BLaER1 treated with 17β-estradiol and CSF1 and Interleukin-3, amounts not matched to agents 10 nM and 100 nM (cell line): Measurements from ENCODE around the gene NDST1.

Experiments
- H3K27ac ChIP-seq, 11 experiments: shearing (Covaris generic); formaldehyde crosslinking; 2 replicates each; pipeline ENCODE4 v1.8.1; 2022
- H3K27me3 ChIP-seq, 11 experiments: shearing (Covaris generic); formaldehyde crosslinking; 2 replicates each; pipeline ENCODE4 v1.8.1; 2022
- H3K36me3 ChIP-seq, 11 experiments: shearing (Covaris generic); formaldehyde crosslinking; 2 replicates each; pipeline ENCODE4 v1.8.1; 2022
- H3K4me1 ChIP-seq, 10 experiments: shearing (Covaris generic); formaldehyde crosslinking; 2 replicates each; pipeline ENCODE4 v1.8.1; 2022
- H3K4me2 ChIP-seq, 11 experiments: shearing (Covaris generic); formaldehyde crosslinking; 2 replicates each; pipeline ENCODE4 v1.8.1; 2022
- H3K4me3 ChIP-seq, 10 experiments: shearing (Covaris generic); formaldehyde crosslinking; 2 replicates each; pipeline ENCODE4 v1.8.1; 2022
- H3K9ac ChIP-seq, 11 experiments: shearing (Covaris generic); formaldehyde crosslinking; 2 replicates each; pipeline ENCODE4 v1.8.1; 2022
- H3K9me3 ChIP-seq, 11 experiments: shearing (Covaris generic); formaldehyde crosslinking; replicated peaks in 1 of 11; 2 replicates each; pipeline ENCODE4 v1.8.1; 2022
- H4K20me1 ChIP-seq, 11 experiments: shearing (Covaris generic); formaldehyde crosslinking; 2 replicates each; pipeline ENCODE4 v1.8.1; 2022
- Cebpa-rat ChIP-seq, 11 experiments: shearing (Covaris generic); IDR thresholded peaks; 2 replicates each; pipeline ENCODE4 v1.8.1; 2022

Gene NDST1

GRCh38 chr5:150579462-150580400, 71.8 kb downstream of the NDST1 start:
- no peaks in the 10 kb centered on the region for H4K20me1 ChIP-seq
- no peak overlapping the region for H3K9ac ChIP-seq
- H3K27ac ChIP-seq, result no peak overlapping the region
- no peaks in the 10 kb centered on the region for H3K36me3 ChIP-seq
- no peak for TF ChIP-seq Cebpa-rat (IDR thresholded peaks at IDR 0.05)
- 0 out of 22 replicates have a peak, but pooled peaks cover 0 to 2% (median 0%) of the 10 kb centered on the region in 11 experiments for H3K27me3 ChIP-seq
- no peak overlapping the region for H3K4me3 ChIP-seq
- H3K4me2 ChIP-seq, result peak overlapping the region in 1 of 11 experiments; percentile 12; a peak in 1 of 22 replicates
- peaks cover 0 to 21% (median 7%) of the 10 kb centered on the region in 11 experiments; a peak in 9 of 22 replicates for H3K9me3 ChIP-seq
- peaks cover 7 to 60% (median 42%) of the 10 kb centered on the region in 10 experiments for H3K4me1 ChIP-seq

GRCh38 chr5:150580917-150581316, 73.0 kb downstream of the NDST1 start:
- Histone ChIP-seq H3K36me3 (no peaks in the 10 kb centered on the region), H3K4me1 (peaks cover 14 to 70% (median 54%) of the 10 kb centered on the region in 10 experiments), H3K27ac (no peak overlapping the region), H3K4me2 (0 out of 22 replicates have a peak overlapping the region, but pooled peaks of 1 of the 11 experiments have one; percentile 15), H4K20me1 (no peaks in the 10 kb centered on the region), H3K4me3 (no peak overlapping the region), H3K9ac (no peak overlapping the region), H3K27me3 (0 out of 22 replicates have a peak, but pooled peaks cover 0 to 2% (median 0%) of the 10 kb centered on the region in 11 experiments), H3K9me3 (peaks cover 0 to 21% (median 7%) of the 10 kb centered on the region in 11 experiments; a peak in 9 of 22 replicates)
- TF ChIP-seq Cebpa-rat (IDR thresholded peaks at IDR 0.05), result no peak

GRCh38 chr5:150582241-150583109, 74.5 kb downstream of the NDST1 start:
- TF ChIP-seq Cebpa-rat (IDR thresholded peaks at IDR 0.05), result no peak
- Histone ChIP-seq H4K20me1 (no peaks in the 10 kb centered on the region), H3K4me2 (peak overlapping the region; percentile 21 to 99 (median 83); a peak in 21 of 22 replicates), H3K9me3 (peaks cover 0 to 13% (median 1%) of the 10 kb centered on the region in 11 experiments; a peak in 9 of 22 replicates), H3K4me3 (no peak overlapping the region), H3K27ac (no peak overlapping the region), H3K4me1 (peaks cover 20 to 73% (median 60%) of the 10 kb centered on the region in 10 experiments), H3K9ac (peak overlapping the region in 3 of 11 experiments; percentile 1 to 35 (median 26); a peak in 4 of 22 replicates), H3K27me3 (0 out of 22 replicates have a peak, but pooled peaks cover 0 to 2% (median 0%) of the 10 kb centered on the region in 11 experiments), H3K36me3 (no peaks in the 10 kb centered on the region)

GRCh38 chr5:150583541-150584225, 75.8 kb downstream of the NDST1 start:
- no peaks in the 10 kb centered on the region for H3K36me3 ChIP-seq
- no peaks in the 10 kb centered on the region for H4K20me1 ChIP-seq
- H3K27ac ChIP-seq, result no peak overlapping the region
- no peak for TF ChIP-seq Cebpa-rat (IDR thresholded peaks at IDR 0.05)
- H3K9me3 ChIP-seq, result peaks cover 0 to 11% (median 0%) of the 10 kb centered on the region in 11 experiments; a peak in 3 of 22 replicates
- H3K9ac ChIP-seq, result 0 out of 22 replicates have a peak overlapping the region, but pooled peaks of 2 of the 11 experiments have one; percentile 11 to 15
- 0 out of 22 replicates have a peak, but pooled peaks cover 0 to 2% (median 0%) of the 10 kb centered on the region in 11 experiments for H3K27me3 ChIP-seq
- peaks cover 27 to 85% (median 72%) of the 10 kb centered on the region in 10 experiments for H3K4me1 ChIP-seq
- H3K4me2 ChIP-seq, result peak overlapping the region in 9 of 11 experiments; percentile 52 to 99 (median 92); a peak in 17 of 22 replicates
- H3K4me3 ChIP-seq, result no peak overlapping the region

GRCh38 chr5:150584556-150585335, 76.8 kb downstream of the NDST1 start:
- peak overlapping the region in 3 of 11 experiments; percentile 10 to 24 (median 22); a peak in 3 of 22 replicates for H3K27ac ChIP-seq
- no peaks in the 10 kb centered on the region for H3K36me3 ChIP-seq
- peak overlapping the region; percentile 72 to 99 (median 86); a peak in 17 of 22 replicates for H3K4me2 ChIP-seq
- peaks cover 0 to 5% (median 0%) of the 10 kb centered on the region in 11 experiments; a peak in 2 of 22 replicates for H3K9me3 ChIP-seq
- 0 out of 22 replicates have a peak overlapping the region, but pooled peaks of 3 of the 11 experiments have one; percentile 15 to 67 (median 17) for H3K9ac ChIP-seq
- peaks cover 27 to 90% (median 82%) of the 10 kb centered on the region in 10 experiments for H3K4me1 ChIP-seq
- no peak for TF ChIP-seq Cebpa-rat (IDR thresholded peaks at IDR 0.05)
- peaks cover 0 to 3% (median 0%) of the 10 kb centered on the region in 11 experiments; a peak in 1 of 22 replicates for H3K27me3 ChIP-seq
- no peaks in the 10 kb centered on the region for H4K20me1 ChIP-seq
- H3K4me3 ChIP-seq, result no peak overlapping the region

- Histone ChIP-seq H3K4me1 (peaks cover 33 to 96% (median 93%) of the 10 kb centered on the region in 10 experiments), H3K36me3 (no peaks in the 10 kb centered on the region)
- TF ChIP-seq Cebpa-rat (IDR thresholded peaks at IDR 0.05), result no peak
Measured at GRCh38 chr5:150585781-150586341, 77.9 kb downstream of the NDST1 start.

GRCh38 chr5:150587016-150587415, 79.1 kb downstream of the NDST1 start:
- peak overlapping the region in 8 of 11 experiments; percentile 72 to 99 (median 93); a peak in 17 of 22 replicates for H3K4me2 ChIP-seq
- H3K36me3 ChIP-seq, result no peaks in the 10 kb centered on the region
- H3K9me3 ChIP-seq, result no peaks in the 10 kb centered on the region
- 0 out of 20 replicates have a peak overlapping the region, but pooled peaks of 1 of the 10 experiments have one; percentile 36 for H3K4me3 ChIP-seq
- no peak overlapping the region for H3K9ac ChIP-seq
- H4K20me1 ChIP-seq, result no peaks in the 10 kb centered on the region
- H3K27me3 ChIP-seq, result peaks cover 0 to 12% (median 0%) of the 10 kb centered on the region in 11 experiments; a peak in 2 of 22 replicates
- TF ChIP-seq Cebpa-rat (IDR thresholded peaks at IDR 0.05), result no peak
- no peak overlapping the region for H3K27ac ChIP-seq
- H3K4me1 ChIP-seq, result peaks cover 39 to 100% (median 100%) of the 10 kb centered on the region in 10 experiments

More at GRCh38 chr5:150585781-150586341, 77.9 kb downstream of the NDST1 start:
- H3K4me2 ChIP-seq, result peak overlapping the region; percentile 72 to 99 (median 86)
- no peaks in the 10 kb centered on the region for H4K20me1 ChIP-seq
- no peaks in the 10 kb centered on the region for H3K9me3 ChIP-seq
- H3K4me3 ChIP-seq, result peak overlapping the region in 6 of 10 experiments; percentile 5 to 48 (median 40); a peak in 8 of 20 replicates
- peaks cover 0 to 12% (median 0%) of the 10 kb centered on the region in 11 experiments; a peak in 2 of 22 replicates for H3K27me3 ChIP-seq
- H3K9ac ChIP-seq, result peak overlapping the region in 9 of 11 experiments; percentile 4 to 67 (median 43); a peak in 13 of 22 replicates
- peak overlapping the region in 7 of 11 experiments; percentile 0 to 62 (median 19); a peak in 8 of 22 replicates for H3K27ac ChIP-seq
